ENCODE results near the gene CDK19. TPM values are rescaled to one million over a fixed set of nuclear protein-coding genes. Genes with fewer than 3 reads are reported as not detected.
A peak's percentile ranks its signal among the peaks of the same experiment; 100 is the strongest.

The CDK19 gene
- total RNA-seq, 1 experiment from 2014 or later: 11.7 TPM

DNA sequence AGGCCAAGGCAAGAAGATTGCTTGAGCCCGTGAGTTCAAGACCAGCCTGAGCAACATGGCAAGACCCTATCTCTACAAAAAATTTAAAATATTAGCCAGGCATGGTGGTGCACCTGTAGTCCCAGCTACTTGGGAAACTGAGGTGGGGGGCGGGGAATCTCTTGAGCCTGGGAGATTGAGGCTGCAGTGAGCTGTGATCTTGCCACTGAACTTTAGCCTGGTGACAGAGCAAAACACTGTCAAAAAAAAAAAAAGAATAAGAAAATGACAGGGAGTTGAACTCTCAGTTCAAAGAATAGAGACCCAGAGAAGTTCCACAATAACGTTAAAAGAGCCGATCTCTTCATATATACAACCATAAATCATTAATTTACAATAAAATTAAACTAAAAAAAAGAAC is 34.5 kb upstream of the CDK19 start:
- Mint-ChIP-seq H3K27me3 (ENCODE audit: low read depth) (no peaks in the 10 kb centered on the region; the same call in 1 of the 2 replicates), H3K36me3 (no peaks in the 10 kb centered on the region), H3K4me1 (no peaks in the 10 kb centered on the region), H3K27ac (no peak overlapping the region), H3K4me3 (no peak overlapping the region), H3K9me3 (no peaks in the 10 kb centered on the region)
- TF ChIP-seq, protein P1, sequence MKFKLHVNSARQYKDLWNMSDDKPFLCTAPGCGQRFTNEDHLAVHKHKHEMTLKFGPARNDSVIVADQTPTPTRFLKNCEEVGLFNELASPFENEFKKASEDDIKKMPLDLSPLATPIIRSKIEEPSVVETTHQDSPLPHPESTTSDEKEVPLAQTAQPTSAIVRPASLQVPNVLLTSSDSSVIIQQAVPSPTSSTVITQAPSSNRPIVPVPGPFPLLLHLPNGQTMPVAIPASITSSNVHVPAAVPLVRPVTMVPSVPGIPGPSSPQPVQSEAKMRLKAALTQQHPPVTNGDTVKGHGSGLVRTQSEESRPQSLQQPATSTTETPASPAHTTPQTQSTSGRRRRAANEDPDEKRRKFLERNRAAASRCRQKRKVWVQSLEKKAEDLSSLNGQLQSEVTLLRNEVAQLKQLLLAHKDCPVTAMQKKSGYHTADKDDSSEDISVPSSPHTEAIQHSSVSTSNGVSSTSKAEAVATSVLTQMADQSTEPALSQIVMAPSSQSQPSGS (CRISPR knock-in tag; IDR thresholded peaks at IDR 0.05; ENCODE audit: borderline replicate concordance, low read depth): no peak
- TF ChIP-seq ATF1 (CRISPR knock-in tag; IDR thresholded peaks at IDR 0.05): no peak
- TF ChIP-seq SMAD3 (CRISPR knock-in tag; IDR thresholded peaks at IDR 0.05; ENCODE audit: borderline replicate concordance): no peak
- TF ChIP-seq, protein P2, sequence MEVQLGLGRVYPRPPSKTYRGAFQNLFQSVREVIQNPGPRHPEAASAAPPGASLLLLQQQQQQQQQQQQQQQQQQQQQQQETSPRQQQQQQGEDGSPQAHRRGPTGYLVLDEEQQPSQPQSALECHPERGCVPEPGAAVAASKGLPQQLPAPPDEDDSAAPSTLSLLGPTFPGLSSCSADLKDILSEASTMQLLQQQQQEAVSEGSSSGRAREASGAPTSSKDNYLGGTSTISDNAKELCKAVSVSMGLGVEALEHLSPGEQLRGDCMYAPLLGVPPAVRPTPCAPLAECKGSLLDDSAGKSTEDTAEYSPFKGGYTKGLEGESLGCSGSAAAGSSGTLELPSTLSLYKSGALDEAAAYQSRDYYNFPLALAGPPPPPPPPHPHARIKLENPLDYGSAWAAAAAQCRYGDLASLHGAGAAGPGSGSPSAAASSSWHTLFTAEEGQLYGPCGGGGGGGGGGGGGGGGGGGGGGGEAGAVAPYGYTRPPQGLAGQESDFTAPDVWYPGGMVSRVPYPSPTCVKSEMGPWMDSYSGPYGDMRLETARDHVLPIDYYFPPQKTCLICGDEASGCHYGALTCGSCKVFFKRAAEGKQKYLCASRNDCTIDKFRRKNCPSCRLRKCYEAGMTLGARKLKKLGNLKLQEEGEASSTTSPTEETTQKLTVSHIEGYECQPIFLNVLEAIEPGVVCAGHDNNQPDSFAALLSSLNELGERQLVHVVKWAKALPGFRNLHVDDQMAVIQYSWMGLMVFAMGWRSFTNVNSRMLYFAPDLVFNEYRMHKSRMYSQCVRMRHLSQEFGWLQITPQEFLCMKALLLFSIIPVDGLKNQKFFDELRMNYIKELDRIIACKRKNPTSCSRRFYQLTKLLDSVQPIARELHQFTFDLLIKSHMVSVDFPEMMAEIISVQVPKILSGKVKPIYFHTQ (CRISPR knock-in tag; IDR thresholded peaks at IDR 0.05): no peak
- TF ChIP-seq, protein P3, sequence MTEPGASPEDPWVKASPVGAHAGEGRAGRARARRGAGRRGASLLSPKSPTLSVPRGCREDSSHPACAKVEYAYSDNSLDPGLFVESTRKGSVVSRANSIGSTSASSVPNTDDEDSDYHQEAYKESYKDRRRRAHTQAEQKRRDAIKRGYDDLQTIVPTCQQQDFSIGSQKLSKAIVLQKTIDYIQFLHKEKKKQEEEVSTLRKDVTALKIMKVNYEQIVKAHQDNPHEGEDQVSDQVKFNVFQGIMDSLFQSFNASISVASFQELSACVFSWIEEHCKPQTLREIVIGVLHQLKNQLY (CRISPR knock-in tag; IDR thresholded peaks at IDR 0.05): no peak
- TF ChIP-seq, protein P4, sequence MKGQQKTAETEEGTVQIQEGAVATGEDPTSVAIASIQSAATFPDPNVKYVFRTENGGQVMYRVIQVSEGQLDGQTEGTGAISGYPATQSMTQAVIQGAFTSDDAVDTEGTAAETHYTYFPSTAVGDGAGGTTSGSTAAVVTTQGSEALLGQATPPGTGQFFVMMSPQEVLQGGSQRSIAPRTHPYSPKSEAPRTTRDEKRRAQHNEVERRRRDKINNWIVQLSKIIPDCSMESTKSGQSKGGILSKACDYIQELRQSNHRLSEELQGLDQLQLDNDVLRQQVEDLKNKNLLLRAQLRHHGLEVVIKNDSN (CRISPR knock-in tag; IDR thresholded peaks at IDR 0.05): no peak
- no peak for TF ChIP-seq HMGA2 (CRISPR knock-in tag; IDR thresholded peaks at IDR 0.05)
- TF ChIP-seq TCF7 (CRISPR knock-in tag; IDR thresholded peaks at IDR 0.05; ENCODE audit: low read depth): no peak
- TF ChIP-seq, protein P5, sequence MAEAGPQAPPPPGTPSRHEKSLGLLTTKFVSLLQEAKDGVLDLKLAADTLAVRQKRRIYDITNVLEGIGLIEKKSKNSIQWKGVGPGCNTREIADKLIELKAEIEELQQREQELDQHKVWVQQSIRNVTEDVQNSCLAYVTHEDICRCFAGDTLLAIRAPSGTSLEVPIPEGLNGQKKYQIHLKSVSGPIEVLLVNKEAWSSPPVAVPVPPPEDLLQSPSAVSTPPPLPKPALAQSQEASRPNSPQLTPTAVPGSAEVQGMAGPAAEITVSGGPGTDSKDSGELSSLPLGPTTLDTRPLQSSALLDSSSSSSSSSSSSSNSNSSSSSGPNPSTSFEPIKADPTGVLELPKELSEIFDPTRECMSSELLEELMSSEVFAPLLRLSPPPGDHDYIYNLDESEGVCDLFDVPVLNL (CRISPR knock-in tag; IDR thresholded peaks at IDR 0.05; ENCODE audit: borderline replicate concordance, low read depth): no peak
- TF ChIP-seq ZNF416 (CRISPR knock-in tag; IDR thresholded peaks at IDR 0.05): no peak
- TF ChIP-seq NR3C1 (CRISPR knock-in tag; conservative IDR thresholded peaks at IDR 0.05; ENCODE audit: low read depth): no peak
- TF ChIP-seq TEAD4 (CRISPR knock-in tag; IDR thresholded peaks at IDR 0.05): no peak
- ATAC-seq (no peak), DNase-seq (ENCODE audit: low spot score) (no peak)
- CTCF ChIA-PET: no interaction called here
- POLR2A ChIA-PET: no interaction called here

DNA sequence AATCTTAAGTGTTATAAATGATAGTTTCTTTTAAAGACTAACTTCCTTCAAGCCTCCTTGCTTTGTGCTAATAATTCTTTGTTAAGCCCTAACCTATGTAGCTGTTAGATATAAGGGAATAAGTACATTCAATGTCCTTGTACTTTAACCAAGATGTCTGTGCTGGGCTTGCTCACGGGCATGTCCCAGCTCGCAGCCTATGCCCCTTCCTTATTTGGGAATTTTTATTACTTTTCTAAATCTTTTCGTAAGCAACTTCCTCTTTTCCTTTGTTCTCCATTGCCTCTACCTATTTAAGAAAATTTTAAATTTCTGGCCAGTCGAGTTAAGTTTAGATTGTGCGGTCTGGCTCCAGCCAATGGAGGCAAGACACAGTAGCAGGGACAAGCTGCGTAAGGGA is 26.0 kb upstream of the CDK19 start:
- Mint-ChIP-seq H3K9me3 (no peaks in the 10 kb centered on the region), H3K4me3 (no peak overlapping the region), H3K27ac (peak overlapping the region; percentile 76; the same call in 1 of the 2 replicates), H3K36me3 (no peaks in the 10 kb centered on the region), H3K4me1 (peaks cover 2% of the 10 kb centered on the region; the same call in 1 of the 2 replicates), H3K27me3 (ENCODE audit: low read depth) (no peaks in the 10 kb centered on the region)
- ChIA-PET CTCF (no interaction called here), POLR2A (no interaction called here)
- no peak for TF ChIP-seq PRRX2 (CRISPR knock-in tag; IDR thresholded peaks at IDR 0.05)
- TF ChIP-seq GRHL2 (CRISPR knock-in tag; IDR thresholded peaks at IDR 0.05; ENCODE audit: insufficient replicate concordance, severe bottlenecking): no peak
- TF ChIP-seq, protein P6, sequence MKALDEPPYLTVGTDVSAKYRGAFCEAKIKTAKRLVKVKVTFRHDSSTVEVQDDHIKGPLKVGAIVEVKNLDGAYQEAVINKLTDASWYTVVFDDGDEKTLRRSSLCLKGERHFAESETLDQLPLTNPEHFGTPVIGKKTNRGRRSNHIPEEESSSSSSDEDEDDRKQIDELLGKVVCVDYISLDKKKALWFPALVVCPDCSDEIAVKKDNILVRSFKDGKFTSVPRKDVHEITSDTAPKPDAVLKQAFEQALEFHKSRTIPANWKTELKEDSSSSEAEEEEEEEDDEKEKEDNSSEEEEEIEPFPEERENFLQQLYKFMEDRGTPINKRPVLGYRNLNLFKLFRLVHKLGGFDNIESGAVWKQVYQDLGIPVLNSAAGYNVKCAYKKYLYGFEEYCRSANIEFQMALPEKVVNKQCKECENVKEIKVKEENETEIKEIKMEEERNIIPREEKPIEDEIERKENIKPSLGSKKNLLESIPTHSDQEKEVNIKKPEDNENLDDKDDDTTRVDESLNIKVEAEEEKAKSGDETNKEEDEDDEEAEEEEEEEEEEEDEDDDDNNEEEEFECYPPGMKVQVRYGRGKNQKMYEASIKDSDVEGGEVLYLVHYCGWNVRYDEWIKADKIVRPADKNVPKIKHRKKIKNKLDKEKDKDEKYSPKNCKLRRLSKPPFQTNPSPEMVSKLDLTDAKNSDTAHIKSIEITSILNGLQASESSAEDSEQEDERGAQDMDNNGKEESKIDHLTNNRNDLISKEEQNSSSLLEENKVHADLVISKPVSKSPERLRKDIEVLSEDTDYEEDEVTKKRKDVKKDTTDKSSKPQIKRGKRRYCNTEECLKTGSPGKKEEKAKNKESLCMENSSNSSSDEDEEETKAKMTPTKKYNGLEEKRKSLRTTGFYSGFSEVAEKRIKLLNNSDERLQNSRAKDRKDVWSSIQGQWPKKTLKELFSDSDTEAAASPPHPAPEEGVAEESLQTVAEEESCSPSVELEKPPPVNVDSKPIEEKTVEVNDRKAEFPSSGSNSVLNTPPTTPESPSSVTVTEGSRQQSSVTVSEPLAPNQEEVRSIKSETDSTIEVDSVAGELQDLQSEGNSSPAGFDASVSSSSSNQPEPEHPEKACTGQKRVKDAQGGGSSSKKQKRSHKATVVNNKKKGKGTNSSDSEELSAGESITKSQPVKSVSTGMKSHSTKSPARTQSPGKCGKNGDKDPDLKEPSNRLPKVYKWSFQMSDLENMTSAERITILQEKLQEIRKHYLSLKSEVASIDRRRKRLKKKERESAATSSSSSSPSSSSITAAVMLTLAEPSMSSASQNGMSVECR (CRISPR knock-in tag; IDR thresholded peaks at IDR 0.05; ENCODE audit: borderline replicate concordance): no peak
- no peak for TF ChIP-seq SMAD4 (CRISPR knock-in tag; IDR thresholded peaks at IDR 0.05)
- TF ChIP-seq, protein P7, sequence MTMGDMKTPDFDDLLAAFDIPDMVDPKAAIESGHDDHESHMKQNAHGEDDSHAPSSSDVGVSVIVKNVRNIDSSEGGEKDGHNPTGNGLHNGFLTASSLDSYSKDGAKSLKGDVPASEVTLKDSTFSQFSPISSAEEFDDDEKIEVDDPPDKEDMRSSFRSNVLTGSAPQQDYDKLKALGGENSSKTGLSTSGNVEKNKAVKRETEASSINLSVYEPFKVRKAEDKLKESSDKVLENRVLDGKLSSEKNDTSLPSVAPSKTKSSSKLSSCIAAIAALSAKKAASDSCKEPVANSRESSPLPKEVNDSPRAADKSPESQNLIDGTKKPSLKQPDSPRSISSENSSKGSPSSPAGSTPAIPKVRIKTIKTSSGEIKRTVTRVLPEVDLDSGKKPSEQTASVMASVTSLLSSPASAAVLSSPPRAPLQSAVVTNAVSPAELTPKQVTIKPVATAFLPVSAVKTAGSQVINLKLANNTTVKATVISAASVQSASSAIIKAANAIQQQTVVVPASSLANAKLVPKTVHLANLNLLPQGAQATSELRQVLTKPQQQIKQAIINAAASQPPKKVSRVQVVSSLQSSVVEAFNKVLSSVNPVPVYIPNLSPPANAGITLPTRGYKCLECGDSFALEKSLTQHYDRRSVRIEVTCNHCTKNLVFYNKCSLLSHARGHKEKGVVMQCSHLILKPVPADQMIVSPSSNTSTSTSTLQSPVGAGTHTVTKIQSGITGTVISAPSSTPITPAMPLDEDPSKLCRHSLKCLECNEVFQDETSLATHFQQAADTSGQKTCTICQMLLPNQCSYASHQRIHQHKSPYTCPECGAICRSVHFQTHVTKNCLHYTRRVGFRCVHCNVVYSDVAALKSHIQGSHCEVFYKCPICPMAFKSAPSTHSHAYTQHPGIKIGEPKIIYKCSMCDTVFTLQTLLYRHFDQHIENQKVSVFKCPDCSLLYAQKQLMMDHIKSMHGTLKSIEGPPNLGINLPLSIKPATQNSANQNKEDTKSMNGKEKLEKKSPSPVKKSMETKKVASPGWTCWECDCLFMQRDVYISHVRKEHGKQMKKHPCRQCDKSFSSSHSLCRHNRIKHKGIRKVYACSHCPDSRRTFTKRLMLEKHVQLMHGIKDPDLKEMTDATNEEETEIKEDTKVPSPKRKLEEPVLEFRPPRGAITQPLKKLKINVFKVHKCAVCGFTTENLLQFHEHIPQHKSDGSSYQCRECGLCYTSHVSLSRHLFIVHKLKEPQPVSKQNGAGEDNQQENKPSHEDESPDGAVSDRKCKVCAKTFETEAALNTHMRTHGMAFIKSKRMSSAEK (CRISPR knock-in tag; IDR thresholded peaks at IDR 0.05; ENCODE audit: borderline replicate concordance): no peak
- TF ChIP-seq, protein P8, sequence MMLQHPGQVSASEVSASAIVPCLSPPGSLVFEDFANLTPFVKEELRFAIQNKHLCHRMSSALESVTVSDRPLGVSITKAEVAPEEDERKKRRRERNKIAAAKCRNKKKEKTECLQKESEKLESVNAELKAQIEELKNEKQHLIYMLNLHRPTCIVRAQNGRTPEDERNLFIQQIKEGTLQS (CRISPR knock-in tag; conservative IDR thresholded peaks at IDR 0.05): no peak
- TF ChIP-seq GTF2I (CRISPR knock-in tag; conservative IDR thresholded peaks at IDR 0.05): no peak
- DNase-seq (ENCODE audit: low spot score): no peak
- no peak for ATAC-seq

Measured in WTC11 (cell line).